GM12873 (cell line): ENCODE measurements around the gene MCCC1.

Experiments used
- CTCF ChIP-seq: IDR thresholded peaks from 2 replicates; pipeline ENCODE4 v1.5.1; 2012; ENCODE audit warnings: low read depth, mild to moderate bottlenecking, moderate library complexity, low read length, control low read depth; ENCODE audit not compliant: insufficient read depth; ENCODE audit errors: missing control alignments

MCCC1 gene

GRCh38 chr3:183116025-183116614 is 16.8 kb upstream of the MCCC1 start:
- no peak for TF ChIP-seq CTCF

GRCh38 chr3:183114384-183115178 is 15.3 kb upstream of the MCCC1 start:
- no peak for TF ChIP-seq CTCF

- no peak for TF ChIP-seq CTCF
Observed at GRCh38 chr3:183108470-183108869, 9.2 kb upstream of the MCCC1 start.

GRCh38 chr3:183108001-183108449 is 8.7 kb upstream of the MCCC1 start:
- no peak for TF ChIP-seq CTCF

GRCh38 chr3:183106635-183107034 is 7.3 kb upstream of the MCCC1 start:
- no peak for TF ChIP-seq CTCF

- TF ChIP-seq CTCF = no peak
Observed at GRCh38 chr3:183100376-183100775, 1.1 kb upstream of the MCCC1 start.

GRCh38 chr3:183099838-183100204 is 525 bp upstream of the MCCC1 start:
- TF ChIP-seq CTCF = no peak
